ENCODE data around the gene TMEM223.

- TF ChIP-seq POLR2AphosphoS5 (IDR thresholded peaks at IDR 0.05) (peak; percentile 77), CTCF (IDR thresholded peaks at IDR 0.05; ENCODE audit: poor library complexity, severe bottlenecking) (no peak), EP300 (conservative IDR thresholded peaks at IDR 0.05; ENCODE audit: poor library complexity, severe bottlenecking) (peak; percentile 18), TAF1 (IDR thresholded peaks at IDR 0.05; ENCODE audit: low read depth) (no peak), EZH2 (IDR thresholded peaks at IDR 0.05; ENCODE audit: borderline replicate concordance, insufficient read depth, low read length, poor library complexity, severe bottlenecking) (no peak)
These were observed 20.4 kb downstream of the TMEM223 start, which contains the start of gene TAF6L for GRCh38 chr11:62771144-62772021.

Measured in neural cell (in vitro differentiated cells).